IPS-18a (cell line): ENCODE data around the gene MYO7B.

Source experiments
- H3K27ac ChIP-seq: one replicate; pipeline ENCODE4 v1.5.1; 2013; ENCODE audit warnings: low read length
- H3K27me3 ChIP-seq: one replicate; pipeline ENCODE4 v1.6.1; 2013; ENCODE audit warnings: mild to moderate bottlenecking, low read length; ENCODE audit not compliant: control insufficient read depth, insufficient read depth
- H3K36me3 ChIP-seq: one replicate; pipeline ENCODE4 v1.6.1; 2013; ENCODE audit warnings: low read depth, low read length; ENCODE audit not compliant: control insufficient read depth
- H3K4me1 ChIP-seq: one replicate; pipeline ENCODE4 v1.6.1; 2013; ENCODE audit warnings: low read depth, low read length; ENCODE audit not compliant: control insufficient read depth
- H3K4me3 ChIP-seq: one replicate; pipeline ENCODE4 v1.5.1; 2013; ENCODE audit warnings: low read length
- H3K9ac ChIP-seq: one replicate; pipeline ENCODE4 v1.6.1; 2013; ENCODE audit warnings: mild to moderate bottlenecking, low read length, moderate library complexity
- H3K9me3 ChIP-seq: one replicate; pipeline ENCODE4 v1.6.1; 2013; ENCODE audit warnings: low read depth, low read length; ENCODE audit not compliant: control insufficient read depth

Gene MYO7B

GRCh38 chr2:127674241-127675209, 139.0 kb downstream of the MYO7B start:
- H3K9ac ChIP-seq = no peak overlapping the region
- no peaks in the 10 kb centered on the region for H3K9me3 ChIP-seq
- H3K4me3 ChIP-seq = peak overlapping the region; percentile 46
- peaks cover 3% of the 10 kb centered on the region for H3K4me1 ChIP-seq
- H3K36me3 ChIP-seq = no peaks in the 10 kb centered on the region
- H3K27ac ChIP-seq = no peak overlapping the region
- H3K27me3 ChIP-seq = peaks cover 50% of the 10 kb centered on the region

DNA sequence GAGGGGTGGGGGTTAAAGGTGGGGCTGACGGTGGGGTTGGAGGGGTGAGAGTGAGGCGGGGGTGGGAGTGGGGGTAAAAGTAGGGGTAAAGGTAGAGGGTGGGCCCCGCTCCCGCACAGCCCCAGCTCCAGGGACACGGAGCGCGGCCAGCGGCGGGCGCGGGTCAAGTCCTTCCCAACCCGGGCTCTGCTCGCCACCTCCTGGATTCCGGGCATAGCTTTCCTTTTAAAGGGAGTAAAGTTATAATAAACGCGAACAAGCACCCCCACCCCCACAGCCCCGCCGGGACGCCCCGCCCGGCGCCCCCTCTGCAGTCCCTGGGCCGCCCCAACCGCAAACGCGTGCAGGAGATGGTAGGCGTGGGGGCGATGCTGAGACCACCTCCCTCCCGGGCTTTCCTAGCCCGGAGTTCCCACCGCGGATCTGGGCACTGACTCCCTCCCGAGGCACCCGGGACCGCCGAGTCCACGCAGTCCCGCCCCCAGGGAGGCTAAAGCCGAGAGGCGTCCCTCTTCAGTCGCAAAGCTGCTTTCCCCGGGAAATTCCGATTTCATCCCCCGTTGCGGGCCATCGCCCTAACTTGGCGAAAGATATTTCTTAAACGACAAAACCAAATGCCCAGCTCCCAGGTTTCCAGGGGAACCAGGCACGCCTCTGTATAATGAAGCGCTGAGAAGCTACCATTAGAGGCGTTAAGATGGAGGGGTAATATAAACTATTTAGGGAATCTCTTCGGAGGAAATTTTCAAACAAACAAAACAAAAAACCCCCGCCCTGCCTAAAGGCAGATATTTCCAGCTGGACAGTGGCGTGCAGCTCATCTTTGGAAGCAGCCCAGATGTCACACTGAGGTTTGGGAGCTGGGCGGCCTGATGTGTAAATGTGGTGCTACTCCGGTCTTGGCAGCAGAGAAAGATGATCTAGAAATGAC, 140.1 kb downstream of the MYO7B start, which contains the start of gene LIMS2:
LIMS2 (minus strand) TSS at position 200 of the 931 bp plus-strand sequence. CDS start 506 bp downstream, outside the sequence.
- H3K27ac ChIP-seq = no peak within 1 kb of the TSS
- H3K4me1 ChIP-seq = peaks cover 3% of the 10 kb centered on the region
- H3K9me3 ChIP-seq = no peaks in the 10 kb centered on the region
- peak within 1 kb of the TSS; percentile 68 for H3K4me3 ChIP-seq
- no peaks in the 10 kb centered on the region for H3K36me3 ChIP-seq
- H3K9ac ChIP-seq = no peak within 1 kb of the TSS
- H3K27me3 ChIP-seq = peaks cover 50% of the 10 kb centered on the region

GRCh38 chr2:127676906-127677305, 141.4 kb downstream of the MYO7B start:
- no peak overlapping the region for H3K4me3 ChIP-seq
- no peak overlapping the region for H3K9ac ChIP-seq
- peaks cover 50% of the 10 kb centered on the region for H3K27me3 ChIP-seq
- no peaks in the 10 kb centered on the region for H3K36me3 ChIP-seq
- peaks cover 3% of the 10 kb centered on the region for H3K4me1 ChIP-seq
- no peak overlapping the region for H3K27ac ChIP-seq
- no peaks in the 10 kb centered on the region for H3K9me3 ChIP-seq

DNA sequence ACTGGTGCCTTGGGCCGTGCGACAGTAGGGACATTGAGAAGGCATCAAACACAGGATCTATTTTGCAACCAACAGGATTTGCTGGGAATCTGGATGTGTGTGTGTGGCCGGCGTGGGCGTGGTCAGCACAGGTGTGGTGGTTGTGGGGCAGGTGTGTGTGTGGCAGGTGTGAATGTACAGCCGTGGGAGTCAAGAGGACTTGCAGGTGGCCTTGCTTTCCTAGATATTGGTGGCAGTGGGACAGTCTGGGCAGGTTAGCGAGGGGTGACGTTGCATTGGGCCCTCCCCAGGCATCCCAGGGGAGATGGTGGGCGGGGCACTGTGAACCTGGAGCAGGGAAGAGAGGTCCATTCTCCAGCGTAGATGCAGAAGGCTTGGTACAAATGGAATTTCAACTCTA, 143.0 kb downstream of the MYO7B start:
- no peak overlapping the region for H3K4me3 ChIP-seq
- H3K9ac ChIP-seq = no peak overlapping the region
- H3K27me3 ChIP-seq = peaks cover 41% of the 10 kb centered on the region
- peaks cover 3% of the 10 kb centered on the region for H3K4me1 ChIP-seq
- no peaks in the 10 kb centered on the region for H3K36me3 ChIP-seq
- H3K27ac ChIP-seq = no peak overlapping the region
- no peaks in the 10 kb centered on the region for H3K9me3 ChIP-seq

DNA sequence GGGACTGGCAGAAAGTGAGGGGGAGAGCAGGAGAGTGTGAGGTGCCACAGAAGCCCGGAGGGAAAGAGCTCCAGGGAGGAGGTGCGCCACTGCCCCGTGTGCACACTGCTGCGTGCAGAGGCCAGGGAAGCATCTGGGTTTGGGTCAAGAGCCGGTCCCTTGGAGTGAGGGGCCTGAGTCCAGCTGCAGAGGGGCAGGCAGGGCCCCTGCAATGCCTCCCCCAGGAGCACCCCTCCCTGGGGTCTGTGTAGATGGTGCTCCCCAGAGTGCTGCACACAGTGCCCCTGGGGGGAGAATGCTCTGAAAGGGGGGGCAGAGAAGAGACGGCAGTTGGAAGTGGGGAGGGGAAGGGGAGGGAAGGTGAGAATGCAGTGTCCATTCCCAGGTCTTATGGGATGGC, 143.5 kb downstream of the MYO7B start:
- H3K4me3 ChIP-seq = no peak overlapping the region
- no peak overlapping the region for H3K27ac ChIP-seq
- H3K36me3 ChIP-seq = no peaks in the 10 kb centered on the region
- H3K9me3 ChIP-seq = no peaks in the 10 kb centered on the region
- no peak overlapping the region for H3K9ac ChIP-seq
- peaks cover 3% of the 10 kb centered on the region for H3K4me1 ChIP-seq
- peaks cover 37% of the 10 kb centered on the region for H3K27me3 ChIP-seq

- H3K27ac ChIP-seq = no peak overlapping the region
- no peak overlapping the region for H3K4me3 ChIP-seq
- H3K27me3 ChIP-seq = peaks cover 28% of the 10 kb centered on the region
- H3K36me3 ChIP-seq = no peaks in the 10 kb centered on the region
- peaks cover 3% of the 10 kb centered on the region for H3K4me1 ChIP-seq
- H3K9me3 ChIP-seq = no peaks in the 10 kb centered on the region
- no peak overlapping the region for H3K9ac ChIP-seq
Observed at GRCh38 chr2:127679680-127680361, 144.3 kb downstream of the MYO7B start.

DNA sequence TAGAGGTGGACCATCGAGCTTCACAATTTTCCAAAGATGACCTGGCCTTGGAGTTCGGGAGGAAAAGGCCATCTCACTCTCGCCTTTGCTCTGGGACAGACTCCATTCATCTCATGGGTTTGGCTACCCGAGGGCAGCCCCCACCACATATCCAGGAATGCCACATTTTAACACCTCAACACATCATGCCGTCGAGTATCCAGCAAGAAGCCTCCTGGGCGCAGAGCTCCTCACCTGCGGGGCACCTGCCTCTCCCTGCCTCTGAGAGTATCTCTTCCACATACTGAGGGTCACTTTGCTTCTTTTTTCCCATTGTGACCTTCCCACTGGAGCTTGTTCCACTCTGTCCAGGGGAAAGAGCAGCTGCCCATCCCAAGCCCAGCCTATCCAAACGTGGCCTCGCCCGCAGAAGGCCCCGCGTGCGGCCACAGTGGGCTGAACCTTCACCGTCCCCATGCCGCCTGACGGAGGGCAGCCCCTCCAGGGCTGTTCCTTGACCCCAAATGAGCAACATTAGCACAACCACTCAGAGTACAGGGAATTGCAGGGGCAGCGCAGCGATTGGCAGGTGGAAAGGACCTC, 145.3 kb downstream of the MYO7B start:
- H3K4me1 ChIP-seq = peaks cover 3% of the 10 kb centered on the region

DNA sequence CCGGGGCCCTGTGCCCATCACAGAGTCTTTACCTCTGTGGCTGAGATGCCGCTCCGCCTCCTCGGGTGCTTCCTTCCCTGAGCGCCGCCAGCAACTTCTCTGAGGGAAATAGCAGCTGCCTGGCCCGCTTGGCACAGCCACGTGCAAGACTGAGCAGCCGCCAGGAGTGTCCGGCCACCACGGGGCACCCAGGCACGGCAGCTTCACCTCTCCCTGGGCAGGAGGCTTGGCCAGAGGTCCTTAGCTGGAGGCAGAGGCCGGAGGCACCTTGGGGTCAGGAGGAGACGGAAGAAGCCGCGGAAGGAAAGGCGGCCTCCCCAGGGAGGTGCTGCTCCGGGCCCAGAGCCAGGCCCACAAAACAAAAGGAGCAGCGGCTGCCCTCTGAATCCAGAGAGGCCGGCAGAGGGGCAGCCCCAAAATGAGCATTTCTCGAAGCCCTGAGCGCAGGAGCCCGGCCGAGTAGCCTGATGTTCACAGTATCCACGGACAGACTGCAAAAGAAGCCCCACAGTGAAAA, 145.9 kb downstream of the MYO7B start:
- H3K4me1 ChIP-seq = no peaks in the 10 kb centered on the region
- H3K9ac ChIP-seq = no peak overlapping the region
- H3K27me3 ChIP-seq = peaks cover 17% of the 10 kb centered on the region
- no peak overlapping the region for H3K4me3 ChIP-seq
- no peaks in the 10 kb centered on the region for H3K9me3 ChIP-seq
- H3K27ac ChIP-seq = no peak overlapping the region
- no peaks in the 10 kb centered on the region for H3K36me3 ChIP-seq

More for the DNA sequence above, 145.3 kb downstream of the MYO7B start:
- Histone ChIP-seq H3K27ac (no peak overlapping the region), H3K36me3 (no peaks in the 10 kb centered on the region), H3K9me3 (no peaks in the 10 kb centered on the region), H3K27me3 (peaks cover 23% of the 10 kb centered on the region), H3K9ac (no peak overlapping the region), H3K4me3 (no peak overlapping the region)

DNA sequence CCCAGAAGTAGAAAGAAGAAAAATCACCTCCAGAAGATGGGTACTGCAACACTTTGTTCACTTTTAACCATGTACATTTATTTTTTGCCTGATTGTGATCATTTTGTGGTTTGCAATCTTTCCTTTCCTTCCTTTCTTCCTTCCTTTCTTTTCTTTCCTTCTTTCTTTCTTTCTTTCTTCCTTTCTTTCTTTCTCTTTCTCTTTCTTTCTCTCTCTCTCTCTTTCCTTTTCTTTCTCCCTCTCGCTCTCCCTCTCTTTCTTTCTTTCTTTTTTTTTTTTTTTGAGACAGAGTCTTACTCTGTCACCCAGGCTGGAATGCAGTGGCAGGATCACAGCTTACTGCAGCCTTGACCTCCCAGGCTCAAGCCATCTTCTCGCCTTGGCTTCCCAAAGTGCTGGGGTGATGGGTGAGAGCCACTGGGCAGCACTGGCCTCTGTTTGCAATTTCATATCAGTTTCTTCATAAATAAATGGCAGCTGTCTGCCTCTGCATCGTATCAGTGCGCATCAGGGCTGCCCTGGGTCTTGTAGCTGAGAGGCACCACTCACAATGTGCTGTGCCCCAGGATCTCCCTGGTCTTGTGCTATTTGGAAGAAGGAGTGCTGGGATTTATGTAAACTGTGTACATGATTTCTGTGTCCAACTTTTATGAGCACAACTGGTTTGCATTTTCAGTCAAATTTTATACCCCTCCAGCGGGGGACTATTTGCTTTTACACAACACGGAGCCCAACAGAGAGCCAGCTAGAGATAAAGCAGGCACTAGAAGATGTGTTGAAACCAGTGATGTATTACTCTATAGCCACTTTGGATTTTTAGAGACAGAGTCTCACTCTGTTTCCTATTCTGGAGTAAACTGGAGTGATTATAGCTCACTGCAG, 146.7 kb downstream of the MYO7B start:
- Histone ChIP-seq H3K4me1 (no peaks in the 10 kb centered on the region), H3K27ac (no peak overlapping the region), H3K4me3 (no peak overlapping the region), H3K27me3 (peaks cover 8% of the 10 kb centered on the region), H3K36me3 (no peaks in the 10 kb centered on the region), H3K9ac (no peak overlapping the region), H3K9me3 (no peaks in the 10 kb centered on the region)

DNA sequence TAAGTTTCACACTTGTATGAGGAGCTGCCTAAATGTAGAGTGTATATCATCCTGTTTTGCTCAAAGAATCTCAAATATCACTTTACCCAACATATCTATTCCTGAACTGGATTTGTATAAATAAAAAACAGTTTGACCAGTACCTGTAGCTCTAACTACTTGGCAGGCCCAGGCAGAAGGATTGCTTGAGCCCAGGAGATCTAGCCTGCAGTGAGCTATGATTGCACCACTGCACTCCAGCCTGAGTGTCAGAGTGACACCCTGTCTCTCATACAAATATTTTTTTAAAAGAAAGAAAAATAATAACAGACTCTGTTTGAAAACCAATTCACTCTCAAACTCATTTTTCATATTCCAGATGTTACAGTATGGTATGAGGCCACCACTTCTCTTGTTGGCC, 147.6 kb downstream of the MYO7B start:
- no peaks in the 10 kb centered on the region for H3K4me1 ChIP-seq
- no peak overlapping the region for H3K4me3 ChIP-seq
- no peak overlapping the region for H3K27ac ChIP-seq

More for the DNA sequence above, 147.6 kb downstream of the MYO7B start:
- no peaks in the 10 kb centered on the region for H3K27me3 ChIP-seq
- H3K9ac ChIP-seq = no peak overlapping the region
- no peaks in the 10 kb centered on the region for H3K36me3 ChIP-seq
- H3K9me3 ChIP-seq = no peaks in the 10 kb centered on the region
